Activated CD8-positive, alpha-beta T cell treated with anti-CD3 and anti-CD28 coated beads for 36 hours (primary cell): ENCODE data around the gene WHRN. TPM values are rescaled to one million over a fixed set of nuclear protein-coding genes. Genes with fewer than 3 reads are reported as not detected.

Experiments used
- ATAC-seq: fragments of 200-7000 bp; cut with Tn5 transposase; one replicate; pipeline ENCODE4 v1.10.0; 2021; ENCODE audit warnings: mild to moderate bottlenecking, moderate library complexity
- CTCF ChIA-PET: fragments of 350-600 bp; sonication (Branson Sonifier 250); formaldehyde crosslinking; loops from one replicate; lab custom pipeline; 2021; ENCODE audit warnings: antibody characterized with exemption; lab: Charles Lee
- POLR2A ChIA-PET: fragments of 350-600 bp; sonication (Branson Sonifier 250); formaldehyde crosslinking; loops from one replicate; lab custom pipeline; 2021; ENCODE audit warnings: antibody characterized with exemption; lab: Charles Lee
- DNase-seq: peaks from one replicate; pipeline ENCODE4 v3.0.0-alpha.2; 2020
- H3K27ac Mint-ChIP-seq: one replicate; pipeline ENCODE4 v1.8.0; 2021; ENCODE audit warnings: mild to moderate bottlenecking, mixed read lengths
- H3K27me3 Mint-ChIP-seq: one replicate; pipeline ENCODE4 v1.8.0; 2021; ENCODE audit warnings: mixed read lengths
- H3K36me3 Mint-ChIP-seq: one replicate; pipeline ENCODE4 v1.8.0; 2021; ENCODE audit warnings: low read depth, mixed read lengths
- H3K4me1 Mint-ChIP-seq: one replicate; pipeline ENCODE4 v1.8.0; 2021; ENCODE audit warnings: low read depth, mixed read lengths
- H3K4me3 Mint-ChIP-seq: one replicate; pipeline ENCODE4 v1.8.0; 2021; ENCODE audit warnings: mild to moderate bottlenecking, moderate library complexity, mixed read lengths
- H3K9me3 Mint-ChIP-seq: one replicate; pipeline ENCODE4 v1.8.0; 2021; ENCODE audit warnings: mixed read lengths
- intact Hi-C: fragments of 100-400 bp; cut with micrococcal nuclease; formaldehyde crosslinking; loops from one replicate; pipeline ENCODE4 v1.10.0; 2022
- total RNA-seq, 2 experiments: library from RNA; stranded (reverse); gene quantifications; one replicate each; pipeline ENCODE4 v1.2.3, GENCODE V29; 2021
- TF ChIP-seq, protein P1 (sequence below): fragments of 200-600 bp; IDR thresholded peaks from one replicate; pipeline ENCODE4 v1.8.0; 2022; ENCODE audit warnings: antibody characterized with exemption, mild to moderate bottlenecking

The WHRN gene
- total RNA-seq, 2 experiments from 2014 or later: 12.6 to 14.9 TPM

- intact Hi-C loops: no loop called here
These were observed 72.2 kb downstream of the WHRN start for GRCh38 chr9:114433086-114433485.

DNA sequence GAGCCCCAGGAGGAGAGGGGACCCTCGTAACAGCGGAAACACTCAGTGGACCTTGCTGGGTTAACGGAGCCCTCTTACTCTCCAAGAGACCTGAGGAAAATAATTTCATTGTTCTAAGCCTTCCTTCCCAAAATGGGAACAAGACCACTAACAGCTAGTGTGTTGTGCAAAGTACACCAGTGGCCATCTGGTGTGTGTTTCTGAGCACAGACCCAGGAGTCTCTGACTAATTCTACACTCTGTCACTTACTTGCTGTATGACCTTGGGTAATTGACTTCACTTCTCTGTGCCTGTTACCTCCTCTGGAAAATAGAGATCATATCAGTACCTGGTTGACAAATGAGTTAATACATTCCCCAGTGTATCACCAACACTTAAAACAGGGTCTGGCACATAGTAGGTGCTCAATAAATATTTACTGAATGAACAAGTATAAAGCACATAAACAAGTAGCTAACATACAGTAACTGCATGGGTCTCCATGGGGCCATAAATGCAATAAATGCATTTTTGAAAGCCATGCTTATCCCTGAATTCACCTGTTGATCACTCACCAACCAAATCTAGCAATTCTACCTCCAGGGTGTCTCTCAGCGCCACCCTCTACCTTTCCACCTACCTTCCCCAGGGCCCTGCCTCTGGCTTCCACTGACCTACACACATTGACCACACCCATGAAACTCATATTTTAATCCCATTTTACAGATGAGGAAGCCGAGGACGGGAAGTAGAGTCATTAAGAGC lies 72.8 kb downstream of the WHRN start:
- no peaks in the 10 kb centered on the region for H3K9me3 Mint-ChIP-seq
- intact Hi-C loops: no loop called here
- DNase-seq (no peak), ATAC-seq (no peak)
- peaks cover 4% of the 10 kb centered on the region for H3K4me1 Mint-ChIP-seq
- no peaks in the 10 kb centered on the region for H3K36me3 Mint-ChIP-seq
- ChIA-PET CTCF (interaction anchor here (0.9 to 3.9 kb wide), 3 partner anchors 27 to 221 kb away, joined by 4 to 20 read pairs (median 14); no protein-coding TSS in a partner anchor), POLR2A (no interaction called here)
- TF ChIP-seq, protein P1, sequence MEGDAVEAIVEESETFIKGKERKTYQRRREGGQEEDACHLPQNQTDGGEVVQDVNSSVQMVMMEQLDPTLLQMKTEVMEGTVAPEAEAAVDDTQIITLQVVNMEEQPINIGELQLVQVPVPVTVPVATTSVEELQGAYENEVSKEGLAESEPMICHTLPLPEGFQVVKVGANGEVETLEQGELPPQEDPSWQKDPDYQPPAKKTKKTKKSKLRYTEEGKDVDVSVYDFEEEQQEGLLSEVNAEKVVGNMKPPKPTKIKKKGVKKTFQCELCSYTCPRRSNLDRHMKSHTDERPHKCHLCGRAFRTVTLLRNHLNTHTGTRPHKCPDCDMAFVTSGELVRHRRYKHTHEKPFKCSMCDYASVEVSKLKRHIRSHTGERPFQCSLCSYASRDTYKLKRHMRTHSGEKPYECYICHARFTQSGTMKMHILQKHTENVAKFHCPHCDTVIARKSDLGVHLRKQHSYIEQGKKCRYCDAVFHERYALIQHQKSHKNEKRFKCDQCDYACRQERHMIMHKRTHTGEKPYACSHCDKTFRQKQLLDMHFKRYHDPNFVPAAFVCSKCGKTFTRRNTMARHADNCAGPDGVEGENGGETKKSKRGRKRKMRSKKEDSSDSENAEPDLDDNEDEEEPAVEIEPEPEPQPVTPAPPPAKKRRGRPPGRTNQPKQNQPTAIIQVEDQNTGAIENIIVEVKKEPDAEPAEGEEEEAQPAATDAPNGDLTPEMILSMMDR: no peak
- H3K4me3 Mint-ChIP-seq: no peak overlapping the region
- H3K27ac Mint-ChIP-seq: no peak overlapping the region
- no peaks in the 10 kb centered on the region for H3K27me3 Mint-ChIP-seq

More at GRCh38 chr9:114433086-114433485, 72.2 kb downstream of the WHRN start:
- POLR2A ChIA-PET: no interaction called here
- no peak for ATAC-seq
- Mint-ChIP-seq H3K36me3 (no peaks in the 10 kb centered on the region), H3K4me1 (peaks cover 4% of the 10 kb centered on the region), H3K9me3 (no peaks in the 10 kb centered on the region), H3K4me3 (no peak overlapping the region), H3K27me3 (no peaks in the 10 kb centered on the region), H3K27ac (no peak overlapping the region)
- TF ChIP-seq, protein P1: no peak
- CTCF ChIA-PET: interaction anchor here (0.9 to 3.9 kb wide), 5 partner anchors 27 to 228 kb away, joined by 4 to 20 read pairs (median 12); no protein-coding TSS in a partner anchor
- DNase-seq: no peak

GRCh38 chr9:114431770-114432169 lies 73.5 kb downstream of the WHRN start:
- ChIA-PET POLR2A (interaction anchor here (0.7 kb wide), 1 partner anchor 157 kb away, joined by 3 read pairs; no protein-coding TSS in a partner anchor), CTCF (interaction anchor here (1.0 to 1.1 kb wide), 2 partner anchors 26 to 222 kb away, joined by 3 to 5 read pairs; no protein-coding TSS in a partner anchor)
- intact Hi-C loops: no loop called here
- Mint-ChIP-seq H3K27me3 (no peaks in the 10 kb centered on the region), H3K4me1 (peaks cover 4% of the 10 kb centered on the region), H3K9me3 (no peaks in the 10 kb centered on the region), H3K4me3 (no peak overlapping the region), H3K27ac (no peak overlapping the region), H3K36me3 (no peaks in the 10 kb centered on the region)
- TF ChIP-seq, protein P1: no peak
- DNase-seq (no peak), ATAC-seq (no peak)

GRCh38 chr9:114431003-114431402 lies 74.3 kb downstream of the WHRN start:
- ChIA-PET CTCF (interaction anchor here (1.0 to 1.1 kb wide), 2 partner anchors 25 to 222 kb away, joined by 3 to 5 read pairs; no protein-coding TSS in a partner anchor), POLR2A (interaction anchor here (0.7 kb wide), 1 partner anchor 157 kb away, joined by 3 read pairs; no protein-coding TSS in a partner anchor)
- H3K4me3 Mint-ChIP-seq: no peak overlapping the region
- intact Hi-C loops: no loop called here
- no peaks in the 10 kb centered on the region for H3K36me3 Mint-ChIP-seq
- TF ChIP-seq, protein P1: no peak
- DNase-seq (no peak), ATAC-seq (no peak)
- no peaks in the 10 kb centered on the region for H3K27me3 Mint-ChIP-seq
- H3K27ac Mint-ChIP-seq: no peak overlapping the region
- no peaks in the 10 kb centered on the region for H3K9me3 Mint-ChIP-seq
- peaks cover 4% of the 10 kb centered on the region for H3K4me1 Mint-ChIP-seq

- intact Hi-C loops: no loop called here
- TF ChIP-seq, protein P1: no peak
- no peaks in the 10 kb centered on the region for H3K36me3 Mint-ChIP-seq
- ATAC-seq (no peak), DNase-seq (no peak)
- no peak overlapping the region for H3K27ac Mint-ChIP-seq
- H3K9me3 Mint-ChIP-seq: no peaks in the 10 kb centered on the region
- no peaks in the 10 kb centered on the region for H3K27me3 Mint-ChIP-seq
- CTCF ChIA-PET: interaction anchor here (0.8 kb wide), 1 partner anchor 223 kb away, joined by 3 read pairs; no protein-coding TSS in a partner anchor
- POLR2A ChIA-PET: interaction anchor here (1.4 kb wide), 1 partner anchor 74 kb away, joined by 3 read pairs; no protein-coding TSS in a partner anchor
- H3K4me1 Mint-ChIP-seq: peaks cover 4% of the 10 kb centered on the region
- H3K4me3 Mint-ChIP-seq: no peak overlapping the region
These were observed 74.8 kb downstream of the WHRN start for GRCh38 chr9:114430457-114430856.
